Inferior parietal cortex (tissue), 1 donor: ENCODE data around the gene LCN15.
A peak's percentile ranks its signal among the peaks of the same experiment; 100 is the strongest.
"Not testable (repeated sequence)": the region's sequence is repeated elsewhere in the genome, so short reads cannot be mapped to it uniquely, and the experiment has no call there.

Experiments
- DNase-seq: peaks from one replicate; pipeline ENCODE4 v3.0.0-alpha.2; 2016; ENCODE audit errors: extremely low spot score

LCN15 gene

DNA sequence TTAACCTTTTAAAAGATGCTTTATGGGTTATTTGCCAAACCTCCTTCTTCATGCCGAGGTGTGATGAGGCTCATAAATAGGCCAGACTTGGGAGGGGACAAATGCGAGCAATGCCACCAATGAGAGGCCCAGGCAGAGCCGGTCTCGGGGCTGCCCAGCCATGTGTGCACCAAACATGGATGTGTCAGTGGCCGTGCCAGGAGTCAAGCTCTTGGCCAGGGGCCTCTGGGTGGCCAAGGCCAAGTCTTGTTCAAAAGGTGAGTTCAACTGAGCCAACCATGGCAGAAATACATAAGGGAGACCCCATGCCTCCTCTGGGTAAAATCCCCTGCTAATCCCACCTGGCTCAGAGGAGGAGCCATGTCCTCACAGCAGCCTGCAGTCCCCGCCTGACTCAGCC is 10.9 kb upstream of the LCN15 start:
- DNase-seq = no peak

DNA sequence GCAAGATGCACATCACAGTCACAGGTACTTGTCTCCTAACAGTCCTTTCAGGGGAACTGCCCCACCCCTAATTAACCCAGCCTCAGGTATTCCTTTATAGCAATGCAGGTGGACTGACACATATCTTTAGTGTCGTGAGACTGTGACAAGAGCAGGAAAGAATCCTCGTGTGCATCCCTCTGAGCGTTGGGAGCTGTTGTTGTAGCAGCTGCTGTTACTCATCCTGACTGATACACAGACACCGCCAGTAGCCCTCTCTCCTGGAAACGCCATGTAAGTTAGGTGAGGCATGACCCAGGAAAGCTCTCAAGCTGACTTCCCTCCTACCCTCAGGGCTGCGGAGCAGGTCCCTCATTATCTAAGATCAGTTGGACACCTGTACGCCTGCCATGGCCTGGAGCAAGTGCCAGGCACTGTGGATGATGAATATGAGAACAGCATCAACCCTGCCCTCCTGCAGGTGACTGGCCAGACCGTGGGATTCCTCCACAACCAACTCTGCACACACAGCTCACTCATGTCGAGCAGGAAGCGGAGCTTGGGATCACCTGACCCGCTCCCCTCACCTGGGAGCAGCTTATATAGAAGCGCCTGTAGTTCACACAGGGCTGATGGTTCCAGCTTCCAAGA is 10.2 kb upstream of the LCN15 start:
- no peak for DNase-seq

DNA sequence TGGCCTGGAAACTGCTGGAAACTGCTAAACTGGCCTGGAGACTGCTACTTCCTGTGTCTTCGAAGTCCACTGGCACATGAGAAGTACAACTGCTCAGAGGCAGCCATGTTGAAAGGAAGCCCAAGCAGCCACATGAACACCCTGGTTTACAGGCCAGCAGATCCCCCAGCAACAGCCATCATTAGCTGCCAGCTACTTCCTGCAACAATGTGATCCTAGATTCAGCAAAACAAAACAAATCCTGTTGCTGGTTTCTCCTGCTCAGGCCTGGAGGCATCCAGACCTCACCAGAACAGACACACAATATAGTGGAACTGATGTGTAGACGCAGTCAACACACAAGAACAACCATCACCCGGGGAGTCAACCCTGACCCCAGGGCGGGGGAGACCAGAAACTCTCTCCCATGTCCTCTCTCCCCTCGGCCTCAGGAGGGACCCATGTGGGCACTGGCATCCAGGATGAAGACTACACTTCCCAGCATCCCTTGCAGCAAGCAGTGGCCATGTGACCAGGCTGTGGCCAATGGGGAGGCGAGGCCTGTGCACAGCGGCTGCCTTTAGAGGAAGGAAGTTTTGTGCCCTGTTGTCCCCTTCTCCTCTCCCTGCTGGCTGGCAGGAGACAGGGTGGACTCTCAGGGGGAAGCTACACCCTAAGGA is 9.2 kb upstream of the LCN15 start:
- DNase-seq = no peak

DNA sequence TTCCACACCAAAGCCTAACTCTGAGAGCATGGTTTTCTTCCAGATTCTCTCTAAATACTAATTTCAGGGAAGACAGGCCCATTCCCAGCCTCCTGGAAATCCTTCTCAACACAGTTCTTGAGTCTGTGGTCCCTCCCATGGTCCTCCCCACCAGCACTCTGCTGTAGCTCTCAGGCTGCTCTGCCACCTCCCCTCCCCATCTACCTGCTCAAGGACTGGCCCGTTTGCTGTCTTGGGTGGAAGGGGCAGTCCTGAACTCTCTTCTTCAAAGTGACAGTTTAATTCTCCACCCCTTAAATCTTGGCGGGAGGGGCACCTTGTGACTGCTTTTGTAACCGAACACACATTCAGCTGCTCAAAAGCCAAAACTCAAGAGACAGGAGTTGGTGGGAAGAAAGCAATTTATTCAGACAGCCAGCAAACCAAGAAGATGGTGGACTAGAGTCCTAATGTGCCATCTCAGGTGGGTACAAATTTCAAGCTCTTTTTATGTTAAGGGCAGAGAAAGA is 7.6 kb upstream of the LCN15 start:
- DNase-seq = no peak

DNA sequence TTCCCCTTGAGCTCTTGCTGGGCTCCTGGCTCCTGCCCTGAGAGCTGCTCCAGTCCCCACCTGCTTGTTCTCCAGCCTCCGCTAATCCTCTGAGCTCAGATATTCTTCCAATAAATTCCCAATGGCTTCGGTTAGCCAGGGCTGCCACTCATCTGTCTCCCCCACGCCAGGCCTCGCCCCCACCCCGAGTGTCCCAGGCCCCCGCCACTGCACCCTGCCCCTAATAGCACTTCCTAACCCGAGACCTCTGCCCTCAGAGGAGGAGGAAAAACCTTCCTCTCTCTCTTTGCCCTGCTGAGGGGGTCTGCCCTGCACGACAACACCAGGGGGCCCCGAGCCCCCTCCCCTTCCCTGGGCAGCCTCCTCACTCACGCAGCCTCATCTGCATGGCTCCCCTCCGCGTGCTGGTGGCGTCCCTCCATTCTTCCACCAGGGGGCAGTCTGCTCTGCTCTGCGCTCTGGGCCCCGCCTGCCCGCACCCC is 5.4 kb upstream of the LCN15 start:
- DNase-seq = no peak

DNA sequence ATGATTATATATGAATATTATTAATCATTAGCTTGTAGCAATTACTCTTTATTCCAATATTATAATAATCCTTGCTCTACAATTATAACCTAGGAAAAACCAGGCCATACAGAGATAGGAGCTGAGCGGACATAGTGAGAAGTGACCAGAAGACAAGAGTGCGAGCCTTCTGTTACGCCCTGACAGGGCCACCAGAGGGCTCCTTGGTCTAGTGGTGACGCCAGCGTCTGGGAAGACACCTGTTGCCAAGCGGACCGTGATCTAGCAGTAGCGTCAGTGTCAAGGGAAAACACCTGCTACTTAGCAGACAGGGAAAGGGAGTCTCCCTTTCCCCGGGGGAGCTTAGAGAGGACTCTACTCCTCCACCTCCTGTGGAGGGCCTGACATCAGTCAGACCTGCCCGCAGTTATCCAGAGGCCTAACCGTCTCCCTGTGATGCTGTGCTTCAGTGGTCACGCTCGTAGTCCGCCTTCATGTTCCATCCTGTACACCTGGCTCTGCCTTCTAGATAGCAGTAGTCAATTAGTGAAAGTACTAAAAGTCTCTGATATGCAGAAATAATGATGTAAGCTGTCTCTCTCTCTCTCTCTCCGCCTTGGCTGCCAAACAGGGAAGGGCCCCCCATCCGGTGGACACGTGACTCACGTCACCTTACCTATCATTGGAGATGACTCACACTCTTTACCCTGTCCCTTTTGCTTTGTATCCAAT is 2.2 kb upstream of the LCN15 start:
- peak; percentile 44 for DNase-seq

DNA sequence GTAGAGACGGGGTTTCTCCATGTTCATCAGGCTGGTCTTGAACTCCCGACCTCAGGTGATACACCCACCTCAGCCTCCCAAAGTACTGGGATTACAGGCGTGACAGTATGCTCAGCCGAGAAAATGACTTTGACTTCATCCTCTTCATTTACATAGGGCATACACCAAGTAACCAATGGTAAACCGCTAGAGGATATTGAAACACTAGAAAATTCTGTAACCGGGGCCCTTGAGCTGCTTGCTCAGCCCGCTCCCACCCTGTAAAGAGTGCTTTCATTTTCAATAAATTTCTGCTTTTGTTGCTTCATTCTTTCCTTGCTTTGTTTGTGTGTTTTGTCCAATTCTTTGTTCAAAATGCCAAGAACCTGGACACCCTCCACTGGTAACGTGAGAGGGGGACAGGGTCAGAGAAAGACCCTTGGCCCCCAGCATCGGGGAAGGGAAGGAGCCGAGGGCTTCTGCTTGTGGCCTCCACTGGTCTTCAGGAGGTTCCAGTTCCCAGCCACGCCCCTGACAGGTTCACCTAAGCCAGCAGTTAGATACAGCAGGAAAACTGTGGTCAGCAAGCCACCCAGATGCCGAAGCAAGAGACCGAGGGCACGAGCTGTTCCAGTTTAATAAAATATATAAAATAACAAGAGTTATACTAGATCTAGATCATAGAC is 1.6 kb upstream of the LCN15 start:
- DNase-seq = not testable (repeated sequence)

DNA sequence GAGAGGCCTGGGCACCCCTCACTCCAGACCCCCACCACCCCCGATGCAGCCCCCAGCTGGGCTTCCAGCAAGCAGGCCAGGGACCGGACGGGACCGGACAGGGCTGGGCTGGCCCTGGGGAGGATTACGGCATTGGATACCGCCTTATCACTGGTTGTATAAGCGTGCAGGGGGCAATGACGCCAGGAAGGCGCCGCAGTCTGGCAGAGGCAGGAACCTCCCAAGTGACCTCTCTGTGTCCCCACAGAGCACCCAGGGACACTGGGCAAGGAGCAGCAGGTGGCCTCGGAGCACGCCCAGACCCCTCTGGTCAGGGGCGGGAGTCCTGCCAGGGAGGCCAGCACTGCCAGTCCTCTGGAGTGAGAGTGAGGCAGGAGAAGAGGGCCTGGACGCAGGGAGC is 723 bp upstream of the LCN15 start:
- no peak for DNase-seq

DNA sequence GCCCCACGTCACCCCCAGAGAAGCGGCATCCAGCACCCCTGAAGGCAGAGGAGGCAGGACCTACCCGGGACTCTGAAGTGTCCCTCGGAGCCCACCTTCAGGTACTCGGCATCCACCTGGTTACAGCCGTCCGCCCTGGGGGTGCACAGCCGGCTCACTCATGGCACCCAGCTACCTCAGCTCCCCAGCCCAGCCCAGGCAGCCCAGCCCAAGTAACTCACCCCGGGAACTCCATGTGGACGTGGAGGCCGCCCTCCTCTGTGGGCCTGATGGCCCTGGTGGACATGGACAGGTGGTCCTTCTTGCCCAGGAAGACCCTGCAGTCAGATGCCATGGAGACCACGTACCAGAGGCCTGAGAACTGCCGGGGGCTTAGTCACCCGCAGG is 676 bp downstream of the LCN15 start:
- no peak for DNase-seq

DNA sequence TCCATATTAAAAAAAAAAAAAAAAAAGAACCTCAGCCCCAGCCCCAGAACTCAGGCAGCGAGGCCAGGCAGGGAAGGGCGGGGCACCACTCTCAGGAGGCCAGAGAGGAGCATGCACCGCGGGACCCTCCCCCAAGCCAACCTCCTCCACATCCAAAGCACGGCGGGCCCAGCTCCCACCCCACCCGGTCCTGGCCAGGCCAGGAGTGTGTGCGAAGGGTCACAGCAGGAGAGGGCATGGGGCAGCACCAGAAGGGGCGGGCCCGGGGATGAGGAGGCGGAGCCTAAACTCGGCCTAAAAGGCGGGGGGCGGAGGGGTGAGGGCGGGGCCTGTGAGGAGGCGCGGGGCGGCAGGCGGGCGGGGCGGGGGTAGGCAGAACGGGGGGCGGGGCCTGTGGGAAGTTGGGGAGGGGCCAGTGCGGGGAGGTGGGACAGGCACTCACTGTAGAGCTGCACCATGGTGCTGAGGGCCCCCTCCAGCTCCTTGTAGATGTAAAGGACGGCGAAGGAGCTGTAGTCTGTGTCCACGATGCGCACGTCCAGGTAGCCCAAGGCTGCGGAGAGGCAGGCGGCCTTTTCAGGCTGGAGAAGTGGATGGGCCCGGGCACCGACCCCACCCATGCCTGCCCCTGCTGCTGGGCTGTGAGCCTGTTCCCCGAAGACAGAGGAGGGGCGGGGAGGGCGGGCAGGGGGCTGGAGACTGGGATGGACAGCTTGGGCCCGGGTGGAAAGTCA is 1.2 kb downstream of the LCN15 start:
- no peak for DNase-seq

DNA sequence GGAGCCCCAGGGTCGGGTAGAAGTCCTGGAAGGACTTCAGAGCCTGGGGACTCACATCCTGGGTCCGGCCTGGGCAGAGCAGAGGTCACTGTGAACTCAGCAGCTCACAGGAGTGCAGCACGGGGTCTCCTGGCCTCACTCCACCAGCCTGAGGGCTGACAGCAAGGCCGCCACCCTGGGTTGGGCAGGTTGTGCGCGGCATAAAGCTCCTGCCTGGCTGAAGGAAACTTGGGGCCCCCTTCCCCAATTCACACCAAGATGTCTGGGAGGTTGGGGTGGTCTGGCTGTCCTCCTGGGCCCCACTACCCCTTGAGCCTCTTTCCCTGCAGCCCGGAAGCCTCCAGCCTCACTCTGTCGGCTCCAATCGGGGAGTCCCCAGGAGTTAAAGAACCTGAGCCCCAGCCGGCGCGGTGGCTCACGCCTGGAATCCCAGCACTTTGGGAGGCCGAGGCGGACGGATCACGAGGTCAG is 2.1 kb downstream of the LCN15 start:
- DNase-seq = no peak

DNA sequence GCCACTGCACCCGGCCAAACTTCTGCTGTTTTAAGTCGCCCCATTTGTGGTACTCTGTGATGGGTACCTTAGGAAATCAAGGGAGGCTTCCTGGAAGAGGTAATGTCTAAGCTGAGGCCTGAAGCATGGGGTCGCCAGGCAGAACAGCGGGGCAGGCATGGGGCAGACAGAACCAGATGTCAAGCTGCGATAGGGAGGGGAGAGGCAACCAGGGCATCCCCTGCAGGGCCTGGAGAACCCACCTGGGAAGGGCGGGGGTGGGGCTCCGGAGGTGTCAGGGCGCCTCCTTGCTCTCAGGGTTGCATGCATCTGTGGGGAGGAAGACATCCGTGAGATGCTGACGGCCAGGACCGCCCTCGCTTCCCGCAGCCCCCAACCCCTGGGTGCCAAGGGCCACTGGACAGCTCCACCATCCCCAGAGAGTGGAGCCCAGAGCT is 2.8 kb downstream of the LCN15 start:
- no peak for DNase-seq

DNA sequence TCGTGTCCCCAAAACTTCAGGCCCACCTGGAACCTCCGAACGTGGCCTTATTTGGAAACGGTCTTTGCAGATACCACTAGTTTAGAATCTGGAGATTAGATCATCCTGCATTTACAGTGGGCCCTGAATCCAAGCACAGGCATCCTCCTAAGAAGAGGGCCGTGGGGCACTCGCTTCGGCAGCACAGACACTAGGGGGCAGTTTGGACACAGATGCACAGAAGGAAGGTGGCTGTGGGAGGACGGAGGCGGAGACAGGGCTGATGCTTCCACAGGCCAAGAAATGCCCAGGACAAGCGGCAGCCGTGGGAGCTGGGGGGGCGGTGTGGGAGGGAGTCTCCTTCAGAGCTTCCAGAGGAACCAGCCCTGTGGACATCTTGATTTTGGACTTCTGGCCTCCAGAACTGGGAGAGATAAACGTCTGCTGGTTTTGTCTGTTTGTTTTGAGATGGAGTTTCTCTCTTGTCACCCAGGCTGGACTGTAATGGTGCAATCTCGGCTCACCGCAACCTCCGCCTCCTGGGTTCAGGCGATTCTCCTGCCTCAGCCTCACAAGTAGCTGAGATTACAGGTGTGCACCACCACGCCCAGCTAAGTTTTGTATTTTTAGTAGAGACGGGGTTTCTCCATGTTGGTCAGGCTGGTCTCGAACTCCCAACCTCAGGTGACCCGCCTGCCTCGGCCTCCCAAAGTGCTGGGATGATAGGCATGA is 3.3 kb downstream of the LCN15 start:
- DNase-seq = peak; percentile 55

DNA sequence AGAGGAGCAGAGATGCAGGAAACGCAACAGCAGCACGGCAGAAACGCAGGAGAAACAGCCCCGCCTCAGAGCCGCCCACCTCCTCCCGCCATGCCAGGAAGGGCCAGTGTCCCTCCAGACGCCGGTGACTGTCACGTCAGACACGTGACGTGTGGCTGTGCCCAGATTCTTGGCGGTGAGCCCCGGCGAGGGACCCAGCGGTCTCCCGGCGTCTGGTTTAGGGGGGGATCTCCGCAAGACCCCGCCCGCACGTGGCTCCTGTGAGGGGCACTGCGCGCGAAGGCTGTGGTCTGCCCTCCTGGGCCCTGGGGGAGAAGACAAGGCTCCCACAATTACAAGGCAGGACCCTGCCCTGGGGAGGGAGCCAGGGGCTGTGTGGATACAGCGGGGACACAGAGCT is 3.9 kb downstream of the LCN15 start:
- no peak for DNase-seq

DNA sequence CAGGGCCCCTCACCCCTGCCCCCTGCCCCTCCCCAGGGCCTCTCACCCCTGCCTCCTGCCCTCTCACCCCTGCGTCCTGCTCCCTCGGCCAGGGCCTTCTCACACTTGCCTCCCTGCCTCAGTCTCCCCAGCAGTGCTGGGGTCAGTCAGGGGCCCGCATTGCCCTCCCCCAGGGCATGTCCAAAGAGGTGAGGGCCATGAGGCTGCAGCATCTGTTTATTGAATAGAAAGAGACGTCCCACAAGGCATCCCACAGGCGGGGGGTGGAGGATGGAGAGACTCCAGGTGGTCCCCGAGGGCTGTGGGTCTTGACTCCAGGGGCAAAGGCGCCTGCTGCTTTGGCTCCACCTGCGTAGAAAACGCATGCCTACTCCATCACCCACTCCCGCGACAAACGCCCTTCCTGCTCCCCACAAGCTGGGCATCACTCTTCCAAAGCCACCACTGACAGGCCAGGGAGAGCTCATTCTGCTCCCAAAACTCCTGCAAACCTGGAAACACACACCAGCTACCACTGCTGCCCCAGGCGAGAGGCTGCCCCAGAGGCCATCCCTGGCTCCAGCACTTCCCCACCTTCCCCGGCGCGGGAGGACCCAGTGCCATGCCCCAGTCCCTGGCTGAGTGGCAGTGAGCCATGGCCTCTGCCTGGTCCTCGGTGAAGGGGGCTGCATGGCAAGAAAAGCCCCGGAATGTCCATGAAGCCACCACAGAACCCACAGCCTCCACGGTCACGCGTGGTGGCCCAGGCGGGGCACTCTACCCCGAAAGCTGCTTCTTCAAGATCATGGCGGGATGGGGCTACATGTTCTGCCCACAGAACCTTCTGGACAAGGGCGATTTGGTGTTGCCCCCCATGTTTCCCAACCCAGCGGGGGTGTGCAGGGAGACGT is 4.6 kb downstream of the LCN15 start:
- no peak for DNase-seq

DNA sequence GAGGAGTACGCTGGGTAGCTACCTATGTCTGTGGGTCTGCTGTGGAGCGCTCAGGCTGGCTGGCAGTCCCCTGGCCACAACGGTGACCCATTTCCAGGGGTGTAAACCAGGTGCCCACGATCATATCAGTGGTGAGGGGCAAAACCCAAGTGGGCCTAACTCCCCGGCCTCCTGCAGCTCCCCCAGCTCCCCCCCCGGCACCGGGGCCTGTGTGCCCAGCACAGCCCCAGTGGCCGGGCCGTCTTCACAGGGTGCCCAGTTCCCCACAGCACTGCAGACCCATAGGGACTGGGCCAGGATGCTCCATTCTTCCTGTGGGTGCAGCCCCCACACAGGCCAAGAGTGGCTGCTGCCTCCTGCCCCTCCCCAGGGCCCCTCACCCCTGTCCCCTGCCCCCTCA is 5.3 kb downstream of the LCN15 start:
- DNase-seq = no peak

DNA sequence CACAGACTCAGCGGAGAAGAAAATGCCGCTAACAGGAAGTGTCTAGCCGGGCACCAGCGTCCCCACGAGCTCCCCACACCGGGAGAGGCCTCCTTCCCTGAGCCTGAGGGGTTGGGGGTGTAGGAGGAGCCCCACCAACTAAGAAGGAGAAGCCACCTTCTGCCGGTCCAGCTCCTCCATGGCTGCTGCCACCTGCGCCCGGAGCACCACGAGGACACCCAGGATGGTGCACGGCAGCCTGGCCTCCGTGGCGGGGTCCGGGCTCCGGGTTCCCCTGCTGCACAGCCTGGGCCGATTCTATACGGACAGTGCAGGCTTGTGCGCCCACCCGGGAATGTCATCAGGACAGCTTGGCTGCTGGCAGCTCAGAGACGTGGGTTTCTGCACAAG is 6.6 kb downstream of the LCN15 start:
- DNase-seq = no peak

DNA sequence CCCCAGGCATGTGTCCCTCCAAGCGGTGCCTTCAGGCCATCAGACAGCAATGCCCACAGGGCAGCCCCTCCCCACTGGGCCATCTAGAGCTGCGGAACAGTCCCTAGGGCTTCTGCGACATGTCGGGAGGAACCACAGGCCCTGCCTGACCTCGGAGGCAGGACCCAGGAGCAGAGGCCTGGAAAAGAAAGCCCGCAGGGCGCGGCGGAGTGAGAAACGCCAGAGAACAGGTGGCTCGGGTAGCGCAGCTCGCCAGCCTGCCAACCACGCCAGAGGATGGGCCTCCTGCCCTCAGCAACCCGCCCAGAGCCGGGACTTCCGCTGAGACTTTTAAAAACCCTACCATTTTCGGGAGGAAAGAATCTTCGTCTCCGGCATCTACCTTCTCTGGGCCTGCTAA is 7.0 kb downstream of the LCN15 start:
- DNase-seq = no peak

DNA sequence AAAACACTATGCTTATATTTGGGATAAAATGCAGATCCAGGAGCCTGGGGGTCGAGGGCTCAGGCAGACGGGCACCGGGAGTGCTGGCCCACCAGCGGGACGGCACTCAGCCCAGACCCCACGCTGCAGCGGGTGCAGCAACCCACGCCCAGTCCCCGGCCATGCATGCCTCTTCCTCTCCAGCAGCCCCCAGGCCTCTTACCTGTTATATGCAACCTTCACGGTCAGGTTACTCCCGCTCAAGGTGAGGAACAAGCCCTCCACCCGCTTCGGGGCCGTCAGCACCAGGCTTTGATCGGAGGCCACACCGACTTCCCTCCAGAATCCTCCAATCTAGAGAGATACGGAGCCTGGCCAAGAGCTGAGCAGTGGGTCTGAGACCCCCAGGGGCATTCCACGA is 7.5 kb downstream of the LCN15 start:
- DNase-seq = no peak

DNA sequence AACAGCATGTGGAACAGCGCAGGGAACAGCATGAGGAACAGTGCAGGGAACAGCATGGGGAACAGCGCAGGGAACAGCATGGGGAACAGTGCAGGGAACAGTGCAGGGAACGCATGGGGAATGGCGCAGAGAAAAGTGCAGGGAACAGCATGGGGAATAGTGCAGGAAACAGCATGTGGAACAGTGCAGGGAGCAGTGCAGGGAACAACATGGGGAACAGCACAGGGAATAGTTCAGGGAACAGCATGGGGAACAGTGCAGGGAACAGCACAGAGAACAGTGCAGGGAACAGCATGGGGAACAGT is 8.2 kb downstream of the LCN15 start:
- no peak for DNase-seq
